ENCODE measurements around the gene LCP1.
"Not testable (repeated sequence)": the region's sequence is repeated elsewhere in the genome, so short reads cannot be mapped to it uniquely, and the experiment has no call there.

Gene LCP1

DNA sequence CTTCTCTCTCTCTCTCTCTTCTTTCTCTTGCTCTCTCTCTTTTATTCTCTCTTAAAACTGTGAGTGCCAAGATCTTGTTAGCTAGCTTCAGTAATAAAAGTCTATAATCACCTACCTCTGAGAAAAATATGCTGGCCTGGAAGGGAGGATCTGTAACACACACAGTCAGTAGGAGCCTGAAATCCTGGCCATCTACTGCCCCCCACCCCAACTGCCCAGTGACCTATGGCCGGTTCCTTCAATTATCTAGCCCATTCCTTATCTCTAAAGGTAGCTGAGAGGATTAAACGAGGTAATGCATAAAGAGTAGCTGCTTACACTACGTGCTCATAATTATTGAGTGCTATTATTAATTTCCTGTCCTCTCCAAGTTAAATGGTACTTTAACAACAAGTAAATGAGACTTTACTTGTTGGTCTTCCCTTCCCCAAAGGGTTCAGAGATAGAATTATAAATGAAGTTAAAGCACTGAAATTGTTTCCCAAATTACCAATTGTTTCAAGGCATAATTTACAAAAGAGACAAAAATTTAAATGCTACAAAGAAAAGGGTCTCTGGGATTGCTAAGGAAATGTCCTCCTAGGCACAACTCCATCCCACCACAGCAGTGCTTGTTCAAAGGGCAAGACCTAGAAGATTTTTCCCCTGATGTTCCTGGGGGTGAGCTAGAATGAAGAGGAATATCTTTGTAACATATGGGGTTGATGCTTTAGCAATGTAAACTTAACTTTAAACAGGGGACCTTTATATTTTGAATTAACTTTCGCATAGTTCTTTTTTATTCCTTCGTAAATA, 1.8 kb downstream of the LCP1 start:
- DNase-seq: no peak

DNA sequence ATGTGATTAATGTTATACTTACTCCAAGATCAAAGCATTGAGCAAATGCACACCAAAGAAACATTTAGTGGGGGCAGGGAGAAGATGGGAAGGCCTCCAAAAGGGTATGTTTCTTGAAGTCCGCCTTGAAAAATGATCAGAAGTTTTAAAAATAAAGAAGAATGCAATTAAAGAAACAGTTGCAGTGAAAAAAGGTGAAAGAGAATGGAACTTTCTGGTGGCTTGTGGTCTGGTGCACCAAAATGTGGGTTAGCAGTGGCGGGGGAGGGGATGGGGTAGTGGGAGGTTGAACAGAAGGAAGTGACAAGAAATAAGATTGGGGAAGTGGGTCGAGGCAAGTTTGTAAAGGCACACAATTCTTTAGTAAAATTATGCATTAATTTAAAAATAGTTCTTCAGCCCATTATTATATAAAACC, 2.5 kb downstream of the LCP1 start:
- DNase-seq: no peak

DNA sequence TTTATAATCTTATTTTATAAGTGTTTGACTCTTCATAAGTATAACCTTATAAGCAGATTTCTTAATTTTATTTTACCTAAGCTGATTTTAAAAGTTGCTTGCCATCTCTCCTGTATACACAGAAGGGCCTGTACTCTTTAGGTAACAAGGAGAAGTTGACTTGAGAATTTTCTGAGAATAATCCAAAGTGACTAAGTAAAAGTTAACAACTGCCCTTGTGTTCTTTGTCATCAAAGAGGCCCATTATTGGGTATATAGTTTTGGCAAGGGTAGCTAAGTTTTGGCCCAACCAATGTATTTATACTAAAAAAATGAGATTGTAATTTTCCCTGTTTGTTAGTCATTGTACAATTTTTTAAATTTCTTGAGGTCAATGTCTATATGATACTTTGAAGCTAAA, 3.2 kb downstream of the LCP1 start:
- DNase-seq: no peak

DNA sequence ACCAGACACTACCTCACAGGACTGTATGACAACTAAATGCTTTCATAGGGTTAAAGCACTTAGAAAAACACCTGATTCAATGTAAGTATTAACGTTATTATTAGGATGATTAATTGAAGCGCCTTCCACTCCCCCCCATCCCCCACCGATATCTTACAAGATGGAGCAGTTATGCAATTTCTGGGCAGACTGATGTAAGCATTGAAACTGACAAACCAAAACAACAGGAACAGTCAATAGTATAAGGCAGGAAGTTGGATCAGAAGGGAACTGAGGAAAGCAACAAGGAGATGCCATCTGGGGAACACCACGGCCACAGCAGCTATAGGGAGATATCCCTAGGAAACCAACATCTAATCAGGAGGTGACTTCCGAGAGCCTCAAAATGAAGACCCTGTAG, 3.8 kb downstream of the LCP1 start:
- no peak for DNase-seq

DNA sequence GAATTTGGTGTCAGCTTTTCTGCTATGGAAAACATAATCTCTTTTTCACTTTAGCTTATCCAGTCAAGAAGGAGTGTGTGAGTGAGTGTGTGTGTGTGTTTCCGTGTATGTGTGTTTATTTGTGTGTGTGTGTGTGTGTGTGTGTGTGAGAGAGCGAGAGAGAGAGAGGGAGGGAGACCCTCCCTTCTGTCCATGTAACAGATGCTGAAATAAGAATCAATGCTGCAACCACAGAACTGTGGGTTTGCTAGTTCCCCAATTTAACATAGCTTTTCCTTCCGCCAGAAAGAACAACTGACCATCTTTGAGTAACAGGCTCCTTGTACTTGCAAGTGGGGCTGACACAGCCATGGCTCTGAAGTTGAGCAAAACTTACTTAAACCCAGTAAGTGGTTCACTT, 5.2 kb downstream of the LCP1 start:
- no peak for DNase-seq

DNA sequence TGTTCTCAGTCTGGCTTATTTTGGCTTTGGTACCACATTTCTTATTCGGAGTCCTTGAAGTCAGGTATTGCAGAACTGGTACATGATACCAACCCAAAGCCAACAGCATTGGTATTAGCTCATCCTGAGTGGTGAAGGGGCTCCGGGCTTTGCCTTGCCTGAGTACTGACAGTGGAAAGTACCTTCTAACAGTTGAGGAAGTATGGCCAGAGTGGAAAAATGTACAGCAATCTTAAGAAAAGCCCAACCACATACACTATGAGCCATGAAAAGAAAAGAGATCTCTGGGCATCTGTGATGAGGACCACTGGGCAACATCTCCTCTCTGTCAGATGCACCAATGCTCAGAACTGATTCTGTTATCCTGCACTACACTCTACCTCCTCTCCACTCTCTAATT, 8.3 kb downstream of the LCP1 start:
- DNase-seq: no peak

DNA sequence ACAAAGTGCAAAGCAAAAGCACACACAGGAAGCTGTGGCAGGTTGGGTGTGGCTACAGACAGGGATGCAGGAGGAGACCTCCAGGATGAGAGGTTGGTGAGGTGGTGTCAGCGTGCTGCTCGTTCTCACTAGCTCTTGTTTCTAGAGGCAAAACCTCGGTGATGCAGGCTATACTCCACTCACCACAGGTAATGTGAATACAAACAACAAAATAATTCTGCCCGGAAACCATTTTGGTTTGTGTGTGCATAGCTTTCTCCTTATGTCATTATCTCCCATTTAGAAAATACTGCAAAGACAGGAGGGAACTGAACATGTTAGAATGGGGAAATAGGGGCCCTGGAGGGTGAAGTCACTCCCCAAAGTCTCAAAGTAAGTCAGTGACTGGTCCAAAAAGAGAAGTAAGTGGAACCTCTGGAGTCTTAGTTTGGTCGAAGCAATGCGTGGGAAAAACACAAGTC, 9.4 kb downstream of the LCP1 start:
- DNase-seq: no peak

DNA sequence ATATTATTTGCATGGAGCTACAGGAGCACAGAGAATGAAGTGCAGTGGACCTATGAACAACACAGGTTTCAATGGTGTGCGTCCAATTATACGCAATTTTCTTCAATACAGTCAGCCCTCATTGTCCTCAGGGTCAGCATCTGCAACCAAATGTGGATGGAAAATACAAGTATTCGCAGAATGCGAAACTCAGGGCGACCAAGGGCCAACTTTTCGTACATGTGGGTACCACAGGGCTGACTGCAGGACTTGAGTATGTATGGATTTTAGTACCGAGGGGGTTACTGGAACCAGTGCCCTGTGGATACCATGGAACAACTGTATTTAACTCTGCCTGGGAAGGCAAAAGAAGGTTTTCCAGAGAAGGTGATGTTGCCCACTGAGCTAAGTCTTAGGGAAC, 10.2 kb downstream of the LCP1 start:
- no peak for DNase-seq

DNA sequence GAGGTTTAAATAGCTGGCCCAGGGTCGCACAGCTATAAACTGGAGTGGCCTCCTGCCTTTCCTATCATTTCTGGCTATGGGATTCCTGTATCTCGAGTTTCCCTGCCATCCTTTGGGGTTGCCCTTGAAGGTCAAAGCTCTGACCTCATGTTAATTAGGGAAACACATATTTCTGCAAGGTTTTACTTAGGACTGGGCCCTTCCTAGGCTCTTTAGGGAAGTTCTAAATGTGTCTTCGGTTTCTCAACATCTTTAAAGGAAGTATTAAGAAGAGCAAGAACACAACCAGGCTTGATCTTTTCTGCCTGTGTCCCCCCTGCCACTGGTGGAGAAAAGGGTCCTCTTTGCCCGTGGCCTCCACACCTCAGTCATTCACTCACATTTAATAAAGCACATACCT, 10.8 kb downstream of the LCP1 start:
- DNase-seq: no peak

DNA sequence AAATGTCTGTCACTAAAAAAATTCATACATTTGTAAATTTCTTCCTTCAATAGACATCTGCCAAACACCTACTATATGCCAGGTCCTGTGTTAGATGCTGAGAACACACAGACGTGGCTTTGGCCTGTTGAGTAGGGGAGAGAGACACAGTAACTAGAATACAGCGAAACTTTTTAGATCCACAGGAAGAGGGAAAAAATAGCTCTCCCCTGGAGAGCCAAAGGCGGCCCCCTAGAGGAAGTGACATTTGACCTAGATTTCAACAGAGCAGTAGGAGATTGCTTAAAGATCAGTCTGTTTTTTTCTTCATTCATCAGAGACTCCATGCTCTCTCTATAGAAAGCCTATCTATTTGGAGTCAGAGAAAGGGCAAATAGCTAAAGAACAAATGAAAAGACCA, 11.3 kb downstream of the LCP1 start:
- no peak for DNase-seq

DNA sequence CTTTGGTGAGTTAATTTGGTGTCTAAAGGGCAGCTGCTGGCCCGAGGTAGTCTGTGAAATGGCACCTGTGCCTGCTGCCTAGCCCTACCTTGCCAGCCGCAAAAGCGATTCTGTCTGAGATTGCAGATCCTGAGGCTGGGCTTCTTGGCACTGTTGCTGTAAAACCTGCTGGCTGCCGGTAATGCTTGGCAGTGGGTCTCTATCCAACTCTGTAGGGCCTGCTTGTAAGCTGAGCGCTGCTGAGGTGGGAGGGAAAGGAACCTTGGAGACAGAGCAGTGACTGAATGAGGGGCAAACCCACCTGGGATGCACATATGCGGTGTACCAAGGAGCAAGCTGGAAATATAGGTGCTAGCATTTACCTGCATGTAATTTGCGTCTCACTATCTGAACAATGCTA, 11.7 kb downstream of the LCP1 start:
- no peak for DNase-seq

DNA sequence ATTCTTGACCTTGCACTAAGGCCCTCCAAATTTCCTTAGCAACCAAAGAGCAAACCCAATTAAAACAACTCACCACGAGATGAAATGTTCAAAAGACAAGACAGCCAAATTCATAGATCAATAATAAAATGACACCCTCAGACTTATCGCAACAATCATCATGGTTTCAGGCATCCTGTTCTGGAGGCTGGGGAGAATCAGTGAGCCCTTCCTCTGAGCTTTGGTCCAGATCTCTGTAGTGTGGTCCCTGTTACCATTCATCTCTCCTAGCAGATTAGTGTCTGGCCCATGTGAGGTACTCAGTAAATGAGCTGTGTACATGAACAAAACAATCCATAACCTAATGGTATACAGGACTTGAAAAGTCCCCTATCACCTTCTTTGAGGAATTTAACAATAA, 12.2 kb downstream of the LCP1 start:
- DNase-seq: no peak

DNA sequence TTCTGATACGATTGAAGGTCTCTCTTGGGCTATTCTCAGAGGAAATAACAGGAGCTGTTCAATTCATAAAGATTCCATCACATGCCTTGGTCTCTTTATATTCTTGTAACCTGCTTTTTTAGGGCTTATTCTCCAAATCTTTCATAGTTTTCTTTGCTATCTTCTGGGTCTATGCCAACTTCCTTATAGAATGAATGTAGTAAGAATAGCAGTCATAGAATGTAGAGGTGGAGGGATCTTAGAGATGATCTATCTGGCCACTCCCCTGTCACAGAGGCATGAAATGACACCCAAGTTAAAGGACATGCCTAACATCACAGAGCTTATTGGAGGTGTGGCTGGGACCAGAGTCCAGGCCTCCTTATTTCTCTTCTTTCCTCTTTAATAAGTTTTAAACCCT, 13.2 kb downstream of the LCP1 start:
- DNase-seq: no peak

DNA sequence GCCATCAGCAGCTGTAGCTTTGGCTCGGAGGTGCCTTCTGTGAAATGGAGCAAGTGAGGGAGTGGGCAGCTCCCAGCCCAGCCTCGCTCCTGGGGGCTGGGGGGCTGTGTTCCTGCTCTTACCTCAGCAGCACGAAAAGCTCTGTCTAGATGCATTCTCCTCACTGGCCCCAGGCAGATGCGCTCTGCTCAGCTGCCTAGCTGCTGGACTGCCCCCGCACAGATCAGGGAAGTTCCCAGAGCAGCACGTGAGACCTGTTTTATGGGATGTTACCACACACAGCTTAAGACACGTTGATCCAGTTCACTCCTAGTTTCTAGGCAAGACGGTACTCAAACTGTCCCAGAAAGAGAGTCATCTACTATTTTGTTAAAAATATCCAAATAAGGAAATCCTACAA, 13.6 kb downstream of the LCP1 start:
- DNase-seq: no peak

DNA sequence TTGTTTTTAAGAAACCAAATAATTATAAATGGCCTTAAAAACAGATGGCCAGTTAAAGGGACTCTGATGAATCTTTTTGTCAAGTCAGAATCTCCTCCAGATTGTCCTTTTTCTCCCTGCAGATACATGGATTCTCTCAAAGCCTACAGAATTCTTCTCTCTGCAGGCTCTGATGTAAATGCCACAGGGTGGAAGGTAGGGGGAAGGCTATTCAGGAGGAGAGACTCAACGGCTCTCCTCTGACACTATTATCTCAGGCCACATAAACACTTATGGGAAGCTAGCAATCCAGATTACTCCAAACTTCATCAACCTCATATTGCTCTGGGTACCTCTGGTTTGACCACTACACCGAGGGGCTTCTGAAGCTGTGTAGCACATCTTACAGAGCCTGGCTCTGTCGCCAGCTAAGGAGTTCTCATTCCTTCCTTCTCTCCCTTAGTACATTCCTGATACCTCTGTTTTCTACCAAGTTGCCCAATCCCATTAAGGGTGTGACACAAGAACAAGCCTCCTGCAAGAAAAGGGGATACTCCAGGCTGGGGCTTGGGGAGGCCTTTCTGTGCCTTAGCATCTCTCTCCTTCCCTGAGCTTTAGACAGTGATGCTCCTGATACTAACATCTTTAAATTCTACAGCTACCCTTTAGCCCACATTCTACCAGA, 14.9 kb downstream of the LCP1 start:
- no peak for DNase-seq

DNA sequence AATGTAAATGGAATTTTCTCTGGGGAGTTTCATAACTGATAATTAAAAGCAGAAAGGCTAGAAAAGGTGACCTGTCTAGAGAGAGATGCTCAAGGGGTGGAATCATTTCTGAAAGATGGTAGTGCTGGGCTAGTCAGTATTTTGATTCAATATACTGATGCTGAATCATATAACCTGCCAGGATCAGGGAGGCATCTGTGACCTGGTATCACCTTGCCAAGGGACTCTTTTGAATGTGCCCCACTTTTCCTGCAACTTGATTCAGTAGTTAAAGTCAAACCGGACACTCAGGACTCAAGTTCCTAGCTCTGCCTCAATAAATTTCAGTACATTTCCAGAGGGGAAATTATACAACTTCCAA, 15.8 kb downstream of the LCP1 start:
- no peak for DNase-seq

DNA sequence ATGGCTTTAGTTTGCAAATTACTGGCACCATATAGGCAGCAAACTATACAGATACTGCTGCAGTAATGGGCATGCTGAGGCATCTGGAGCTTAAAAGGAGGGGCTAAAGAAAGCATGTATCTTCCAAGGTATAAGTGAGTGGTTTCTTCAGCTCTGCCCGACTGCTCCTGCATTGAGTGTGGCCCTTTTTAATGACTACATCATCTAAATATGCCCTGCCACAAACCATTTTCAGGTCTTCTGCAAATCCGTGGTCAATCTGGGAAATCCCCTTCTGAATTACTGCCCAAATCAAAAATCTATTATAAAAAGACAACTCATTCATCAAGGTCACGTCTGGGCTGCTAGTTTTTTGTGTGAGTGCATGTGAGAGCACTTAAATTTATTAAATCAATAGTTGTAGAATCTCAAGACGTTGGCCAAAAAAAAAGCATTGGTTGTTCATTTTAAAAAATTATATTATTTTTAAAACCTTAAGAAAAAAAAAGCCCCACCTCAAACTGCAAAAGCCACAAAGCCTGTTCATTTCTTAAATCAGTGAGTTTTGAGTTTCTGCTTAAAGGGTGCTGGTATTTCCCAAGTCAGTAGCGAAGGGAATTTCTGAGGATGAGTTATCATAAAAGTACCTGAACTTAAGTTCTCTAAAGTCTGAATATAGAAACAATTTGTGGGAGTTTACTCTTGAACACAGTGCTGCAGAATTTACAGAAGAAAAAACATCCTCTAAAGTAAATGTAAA, 16.3 kb downstream of the LCP1 start:
- no peak for DNase-seq

DNA sequence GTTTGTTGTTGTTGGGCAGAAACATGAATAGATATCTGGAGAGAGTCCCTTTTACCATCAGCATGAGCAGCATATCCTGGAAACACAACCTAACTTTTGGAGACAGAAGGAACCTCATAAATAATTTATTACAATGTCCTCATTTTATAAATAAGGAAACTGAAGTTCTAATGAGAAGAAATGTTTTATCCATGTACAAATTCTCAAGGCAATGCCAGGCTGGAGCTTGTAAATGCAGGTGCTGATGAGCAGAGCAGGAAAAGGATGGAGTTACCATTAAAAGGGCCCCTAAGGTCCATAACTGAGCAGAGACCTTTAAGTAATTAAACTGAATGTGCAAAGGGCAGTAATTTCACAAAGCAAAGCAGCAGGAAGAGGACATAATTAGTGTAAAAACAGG, 17.3 kb downstream of the LCP1 start:
- no peak for DNase-seq

DNA sequence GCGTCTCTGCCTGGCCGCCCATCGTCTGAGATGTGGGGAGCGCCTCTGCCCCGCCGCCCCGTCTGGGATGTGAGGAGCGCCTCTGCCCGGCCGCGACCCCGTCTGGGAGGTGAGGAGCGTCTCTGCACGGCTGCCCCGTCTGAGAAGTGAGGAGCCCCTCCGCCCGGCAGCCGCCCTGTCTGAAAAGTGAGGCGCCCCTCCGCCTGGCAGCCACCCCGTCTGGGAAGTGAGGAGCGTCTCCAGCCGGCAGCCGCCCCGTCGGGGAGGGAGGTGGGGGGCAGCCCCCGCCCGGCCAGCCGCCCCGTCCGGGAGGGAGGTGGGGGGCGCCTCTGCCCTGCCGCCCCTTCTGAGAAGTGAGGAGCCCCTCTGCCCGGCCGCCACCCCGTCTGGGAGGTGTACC, 19.2 kb downstream of the LCP1 start:
- DNase-seq: not testable (repeated sequence)

DNA sequence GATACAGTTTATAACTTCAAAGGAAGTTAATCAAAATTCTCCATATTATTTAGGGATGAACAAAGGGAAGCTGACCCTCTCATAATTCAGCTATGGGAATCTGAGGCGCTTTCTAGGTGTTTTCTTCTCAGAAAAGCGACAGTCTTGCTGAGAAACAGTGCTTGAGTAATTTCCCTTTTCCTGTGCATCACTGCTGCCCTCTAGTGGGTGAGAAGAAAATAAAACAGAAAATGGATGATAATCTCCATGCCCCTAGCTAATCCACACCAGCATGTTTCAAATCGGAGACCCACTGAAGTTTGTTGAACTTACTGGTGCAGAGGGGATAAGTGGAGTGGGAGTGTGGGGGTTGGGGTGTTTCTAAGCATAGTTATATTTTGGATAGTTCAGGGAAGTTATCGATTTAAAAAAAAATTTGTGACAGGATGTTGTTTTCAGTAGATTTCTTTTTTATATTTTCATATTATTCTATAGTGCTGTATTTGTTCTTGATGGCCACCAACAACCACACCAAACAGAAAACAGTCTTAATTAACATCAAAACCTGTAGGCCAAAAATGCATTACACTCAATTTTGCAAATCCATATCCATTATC, 21.4 kb downstream of the LCP1 start:
- DNase-seq: peak; percentile 10 to 15

DNA sequence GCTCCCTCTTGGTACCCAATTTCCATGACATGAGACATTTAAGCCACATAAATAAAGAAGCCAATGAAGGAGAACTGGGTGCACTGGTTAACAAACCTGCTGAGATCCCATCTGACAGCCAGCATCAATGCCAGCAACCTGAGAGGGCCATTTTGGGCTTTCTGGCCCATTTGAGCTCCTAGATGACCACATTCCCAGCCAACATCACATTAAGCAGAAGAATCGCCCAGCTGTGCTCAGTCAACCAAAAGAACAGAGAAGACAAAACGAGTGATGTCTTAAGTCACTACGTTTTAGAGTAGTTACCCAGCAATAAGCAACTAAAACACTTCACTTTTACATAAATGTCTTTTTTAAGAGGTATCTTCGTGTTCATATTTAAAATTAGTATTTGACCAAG, 21.9 kb downstream of the LCP1 start:
- DNase-seq: no peak

DNA sequence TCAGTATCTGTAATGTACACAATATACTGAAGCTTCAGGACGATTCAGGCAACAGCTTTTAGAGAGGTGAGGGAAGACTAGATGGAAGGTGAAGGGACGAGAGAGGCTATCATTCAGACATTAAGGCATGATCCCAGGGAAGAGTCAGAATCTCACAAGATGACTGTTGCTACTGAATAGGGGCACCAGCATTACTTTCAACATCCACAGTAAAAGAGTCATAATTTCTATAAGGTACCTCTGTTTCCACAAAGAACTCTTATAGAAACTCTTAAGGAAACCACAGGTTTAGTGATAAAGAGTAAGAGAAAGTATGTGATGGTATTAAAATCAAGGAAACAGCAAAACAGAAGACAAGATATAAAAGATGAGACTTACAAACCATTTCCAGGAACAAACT, 23.0 kb downstream of the LCP1 start:
- DNase-seq: no peak

DNA sequence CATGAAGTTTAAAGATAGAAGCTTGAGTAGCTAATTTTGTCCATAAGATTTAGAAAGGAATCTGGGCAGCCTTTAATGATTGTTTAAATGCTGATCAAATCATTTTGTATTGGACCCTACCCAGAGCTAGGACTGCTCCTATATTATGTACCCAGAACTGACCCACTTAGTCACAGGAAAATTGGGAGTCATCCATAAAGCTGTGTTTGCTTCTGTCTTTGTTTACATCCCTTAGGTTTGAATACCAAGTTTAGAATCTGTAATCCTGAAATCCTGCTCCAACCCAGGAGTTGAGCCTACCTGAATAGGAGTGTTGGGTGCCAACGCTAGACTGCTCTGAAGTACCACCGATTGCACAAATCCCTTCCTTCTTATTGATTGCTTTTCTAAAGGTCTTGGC, 23.8 kb downstream of the LCP1 start:
- DNase-seq: no peak

Measured in NCI-H187 (cell line).